GM12878 (cell line): Measurements from ENCODE around the gene TMEM135.

Experiments used
- ATF3 ChIP-seq: IDR thresholded peaks from 2 replicates; pipeline ENCODE4 v1.6.1; 2011; ENCODE audit warnings: low read depth, mild to moderate bottlenecking, low read length, moderate library complexity, borderline replicate concordance; ENCODE audit errors: extremely low read depth
- BACH1 ChIP-seq: fragments of 450-650 bp; IDR thresholded peaks from 2 replicates; pipeline ENCODE4 v1.6.1; 2017; ENCODE audit warnings: mild to moderate bottlenecking, borderline replicate concordance
- BHLHE40 ChIP-seq, 2 experiments: fragments of 450-650 bp in 1 of 2; IDR thresholded peaks; 2 replicates each; pipeline ENCODE4 v1.6.1; 2011 to 2017; ENCODE audit warnings: low read depth in 2 of 2, borderline replicate concordance in 1 of 2, improper control_type of control experiment in 1 of 2, low read length in 1 of 2, mild to moderate bottlenecking in 1 of 2
- CUX1 ChIP-seq: IDR thresholded peaks from 2 replicates; pipeline ENCODE4 v1.6.1; 2012; ENCODE audit warnings: improper control_type of control experiment, low read depth, low read length; ENCODE audit not compliant: insufficient replicate concordance
- EZH2 ChIP-seq: IDR thresholded peaks from 2 replicates; pipeline ENCODE4 v1.6.1; 2012; ENCODE audit warnings: low read depth, mild to moderate bottlenecking, control low read depth, inconsistent platforms, low read length, borderline replicate concordance; ENCODE audit not compliant: control insufficient read depth
- HDAC6 ChIP-seq: fragments of 200-600 bp; sonication (generic); IDR thresholded peaks from one replicate; pipeline ENCODE4 v1.8.0; 2017; ENCODE audit warnings: antibody characterized with exemption; ENCODE audit not compliant: unreplicated experiment
- POLR2A ChIP-seq: IDR thresholded peaks from 2 replicates; pipeline ENCODE4 v1.6.1; 2011; ENCODE audit warnings: low read depth, mild to moderate bottlenecking, low read length
- SMC3 ChIP-seq: IDR thresholded peaks from 2 replicates; pipeline ENCODE4 v1.6.1; 2011; ENCODE audit warnings: low read length, improper control_type of control experiment, borderline replicate concordance
- TCF12 ChIP-seq: IDR thresholded peaks from 2 replicates; pipeline ENCODE4 v1.6.1; 2011; ENCODE audit warnings: low read depth, mild to moderate bottlenecking, low read length
- ZSCAN29 ChIP-seq: fragments of 450-650 bp; IDR thresholded peaks from 2 replicates; pipeline ENCODE4 v1.6.1; 2017; ENCODE audit warnings: mild to moderate bottlenecking, moderate library complexity
- ZZZ3 ChIP-seq: IDR thresholded peaks from 2 replicates; pipeline ENCODE4 v1.6.1; 2011; ENCODE audit warnings: low read depth; ENCODE audit not compliant: control insufficient read depth, insufficient read length
- TF ChIP-seq, protein P1 (sequence below), 3 experiments: IDR thresholded peaks in 2 of 3; conservative IDR thresholded peaks in 1 of 3; 2 replicates each; pipeline ENCODE4 v1.5.1; 2011; ENCODE audit warnings: low read depth in 3 of 3, low read length in 3 of 3, mild to moderate bottlenecking in 3 of 3, control low read depth in 2 of 3, moderate library complexity in 2 of 3, inconsistent platforms in 1 of 3, mixed read lengths in 1 of 3; ENCODE audit not compliant: control insufficient read depth in 2 of 3, insufficient read depth in 1 of 3; ENCODE audit errors: extremely low read depth in 1 of 3

- no peak for TF ChIP-seq POLR2A
- TF ChIP-seq BHLHE40 (IDR thresholded peaks at IDR 0.05; ENCODE audit: borderline replicate concordance in 1 of 2, low read depth in 2 of 2, low read length in 1 of 2): no peak
- no peak for TF ChIP-seq CUX1
- TF ChIP-seq, protein P1, sequence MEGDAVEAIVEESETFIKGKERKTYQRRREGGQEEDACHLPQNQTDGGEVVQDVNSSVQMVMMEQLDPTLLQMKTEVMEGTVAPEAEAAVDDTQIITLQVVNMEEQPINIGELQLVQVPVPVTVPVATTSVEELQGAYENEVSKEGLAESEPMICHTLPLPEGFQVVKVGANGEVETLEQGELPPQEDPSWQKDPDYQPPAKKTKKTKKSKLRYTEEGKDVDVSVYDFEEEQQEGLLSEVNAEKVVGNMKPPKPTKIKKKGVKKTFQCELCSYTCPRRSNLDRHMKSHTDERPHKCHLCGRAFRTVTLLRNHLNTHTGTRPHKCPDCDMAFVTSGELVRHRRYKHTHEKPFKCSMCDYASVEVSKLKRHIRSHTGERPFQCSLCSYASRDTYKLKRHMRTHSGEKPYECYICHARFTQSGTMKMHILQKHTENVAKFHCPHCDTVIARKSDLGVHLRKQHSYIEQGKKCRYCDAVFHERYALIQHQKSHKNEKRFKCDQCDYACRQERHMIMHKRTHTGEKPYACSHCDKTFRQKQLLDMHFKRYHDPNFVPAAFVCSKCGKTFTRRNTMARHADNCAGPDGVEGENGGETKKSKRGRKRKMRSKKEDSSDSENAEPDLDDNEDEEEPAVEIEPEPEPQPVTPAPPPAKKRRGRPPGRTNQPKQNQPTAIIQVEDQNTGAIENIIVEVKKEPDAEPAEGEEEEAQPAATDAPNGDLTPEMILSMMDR (IDR thresholded peaks at IDR 0.05 in 2 of 3, conservative IDR thresholded peaks at IDR 0.05 in 1 of 3; ENCODE audit: control insufficient read depth in 2 of 3, extremely low read depth in 1 of 3, insufficient read depth in 1 of 3, low read depth in 3 of 3, low read length in 3 of 3): no peak
- no peak for TF ChIP-seq ZSCAN29
- TF ChIP-seq TCF12: no peak
- no peak for TF ChIP-seq ZZZ3
- no peak for TF ChIP-seq HDAC6
- TF ChIP-seq EZH2: no peak
- TF ChIP-seq BACH1: no peak
- no peak for TF ChIP-seq ATF3
- no peak for TF ChIP-seq SMC3
Measured at GRCh38 chr11:87033561-87033960, 4.2 kb upstream of the TMEM135 start.
